Activated CD4-positive, alpha-beta T cell treated with anti-CD3 and anti-CD28 coated beads, Interleukin-2, Interleukin-4, amounts not matched to agents 100 ng/mL and 50 ng/mL, durations not matched to agents 16 hours and 8 hours (primary cell): Measurements from ENCODE around the gene FAM120B.
"Not testable (repeated sequence)": the region's sequence is repeated elsewhere in the genome, so short reads cannot be mapped to it uniquely, and the experiment has no call there.

ENCODE experiments used
- DNase-seq: peaks from one replicate; pipeline ENCODE4 v3.0.0-alpha.2; 2020; ENCODE audit warnings: low spot score

FAM120B gene

GRCh38 chr6:170306324-170307079 is at the start of gene FAM120B:
TSS of gene FAM120B (plus strand) at chr6:170306758. CDS start at chr6:170317391, 10,633 bp downstream.
- peak; percentile 97 for DNase-seq

DNA sequence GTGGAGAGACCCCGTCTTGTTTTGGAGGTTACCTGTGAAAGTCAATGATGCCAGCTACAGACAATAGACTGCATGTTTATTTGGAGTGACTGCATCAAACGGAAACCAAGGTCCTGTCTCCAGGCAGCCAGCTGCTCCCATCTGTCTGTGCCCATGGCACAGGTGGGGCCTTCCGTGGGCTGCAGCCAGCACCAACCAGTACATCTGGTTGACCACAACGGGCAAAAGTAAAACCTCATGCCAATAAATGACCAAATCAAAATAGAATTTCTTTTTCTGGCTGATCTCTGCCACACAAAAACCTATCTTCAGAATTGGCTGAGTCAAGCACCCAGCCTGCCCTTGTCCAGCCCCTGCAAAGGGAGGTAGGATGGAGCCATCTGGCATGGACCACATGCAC is 49.2 kb upstream of the FAM120B start:
- DNase-seq: no peak

- no peak for DNase-seq
Observed at GRCh38 chr6:170258407-170258806, 48.2 kb upstream of the FAM120B start.

DNA sequence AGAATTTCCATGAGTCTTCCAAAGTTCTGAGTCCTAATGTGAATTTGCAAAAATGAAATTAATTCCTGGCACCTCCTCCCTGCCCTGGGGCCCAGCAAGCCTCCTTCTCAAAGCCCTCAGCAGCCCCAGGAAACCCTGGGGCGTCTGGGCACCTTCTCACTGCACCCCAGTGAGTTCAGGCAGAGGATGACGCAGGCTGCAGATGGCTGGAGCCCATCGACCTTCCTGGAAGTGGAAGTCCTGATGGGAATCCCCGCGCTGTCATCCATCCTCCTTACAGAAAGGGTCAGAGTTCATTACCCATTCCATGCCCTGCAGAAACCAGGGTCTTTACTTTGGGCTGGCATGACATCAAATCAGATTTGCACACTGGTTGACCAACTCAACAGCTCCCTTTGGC is 47.3 kb upstream of the FAM120B start:
- DNase-seq: no peak

- DNase-seq: no peak
Observed at GRCh38 chr6:170260686-170261085, 45.9 kb upstream of the FAM120B start.

DNA sequence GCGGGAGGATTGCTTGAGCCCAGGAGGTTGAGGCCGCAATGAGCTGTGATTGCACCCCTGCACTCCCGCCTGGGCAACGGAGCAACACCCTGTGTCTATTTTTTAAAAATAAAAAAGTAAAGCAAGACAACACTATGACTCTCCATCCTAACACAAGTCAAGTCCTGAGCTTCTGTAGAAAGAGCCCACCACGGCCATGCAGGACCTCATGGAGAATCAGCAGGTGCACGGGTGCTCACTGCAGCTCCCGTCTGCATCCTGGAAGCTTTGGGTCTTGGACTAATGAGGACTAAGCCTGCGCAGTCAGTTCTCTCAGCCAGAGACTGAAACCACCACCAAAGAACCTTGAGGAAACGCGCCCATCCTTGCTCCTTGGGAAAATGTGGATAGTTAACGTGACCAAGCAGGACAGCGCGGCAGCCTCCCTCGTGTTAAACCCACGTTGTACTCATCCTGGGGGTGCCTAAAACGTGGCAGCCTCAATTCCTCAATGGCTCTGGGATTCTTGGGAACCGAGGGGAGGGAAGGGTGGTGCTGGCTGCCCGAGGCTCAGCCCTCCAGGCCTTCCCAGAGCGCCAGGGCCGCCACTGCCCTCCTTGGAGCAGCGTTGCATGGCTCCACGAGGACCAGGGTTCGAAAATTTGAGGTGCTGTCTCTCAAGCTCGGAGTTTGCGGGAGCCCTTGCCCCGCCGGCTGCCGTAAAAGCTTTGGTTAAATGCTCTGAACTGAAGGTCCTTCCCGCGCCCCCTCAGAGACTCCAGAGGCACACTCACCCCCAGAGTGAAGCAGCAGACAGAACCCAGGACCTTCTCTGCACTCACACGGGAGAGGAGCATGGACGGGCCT is 44.7 kb upstream of the FAM120B start:
- no peak for DNase-seq

GRCh38 chr6:170262489-170263088 is 44.0 kb upstream of the FAM120B start:
- DNase-seq: no peak

- DNase-seq: no peak
Observed at GRCh38 chr6:170263410-170263809, 43.1 kb upstream of the FAM120B start.

DNA sequence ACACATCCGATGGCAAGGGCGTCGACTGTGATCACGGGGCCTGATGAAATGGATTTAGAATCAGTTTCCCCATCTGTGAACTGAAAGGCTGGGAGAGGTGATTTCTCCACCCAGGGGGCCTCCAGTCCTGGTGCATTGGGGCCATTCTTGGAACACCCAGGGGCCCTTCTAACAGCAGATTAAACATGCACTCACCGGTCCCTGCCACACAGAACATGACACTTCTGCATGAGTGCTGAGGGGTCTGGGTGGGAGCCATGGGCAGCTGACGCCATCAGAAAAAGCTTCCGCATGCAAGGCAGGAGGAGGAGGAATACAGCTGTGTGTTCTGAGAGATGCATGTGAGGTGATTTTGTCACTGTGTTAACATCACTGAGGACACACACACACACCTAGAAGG is 42.5 kb upstream of the FAM120B start:
- DNase-seq: no peak

DNA sequence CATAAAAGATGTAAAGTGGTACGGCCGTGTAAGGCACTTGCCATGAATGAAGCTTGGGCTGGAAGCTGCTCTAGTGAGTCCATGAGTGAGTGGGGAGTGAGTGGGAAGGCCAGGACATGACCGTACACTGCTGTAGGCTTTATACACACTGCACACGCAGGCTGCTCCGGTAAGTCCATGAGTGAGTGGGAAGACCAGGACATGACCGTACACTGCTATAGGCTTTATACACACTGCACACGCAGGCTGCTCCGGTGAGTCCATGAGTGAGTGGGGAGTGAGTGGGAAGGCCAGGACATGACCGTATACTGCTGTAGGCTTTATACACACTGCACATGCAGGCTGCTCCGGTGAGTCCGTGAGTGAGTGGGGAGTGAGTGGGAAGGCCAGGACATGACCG is 41.9 kb upstream of the FAM120B start:
- DNase-seq: not testable (repeated sequence)

- no peak for DNase-seq
Observed at GRCh38 chr6:170265655-170266054, 40.9 kb upstream of the FAM120B start.

- no peak for DNase-seq
Observed at GRCh38 chr6:170266061-170266825, 40.3 kb upstream of the FAM120B start.

DNA sequence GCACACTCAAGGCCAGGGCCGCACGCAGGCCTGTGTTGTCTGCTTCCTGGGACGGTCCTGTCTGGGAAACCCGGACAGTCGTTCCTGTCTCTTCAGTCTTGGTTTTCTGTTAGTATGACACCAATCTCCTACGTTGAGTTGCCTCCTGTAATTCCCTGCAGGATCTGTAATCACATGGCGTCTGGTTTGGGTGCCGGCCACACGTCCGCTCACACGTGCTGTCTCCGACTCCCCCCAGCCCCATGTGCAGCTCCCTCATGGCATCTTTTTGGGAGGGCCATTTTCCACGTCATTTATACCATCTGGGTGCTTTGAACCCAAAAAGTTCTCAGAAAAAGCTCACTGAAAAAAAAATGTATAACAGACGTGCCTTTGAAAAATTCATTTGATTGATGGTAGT is 38.9 kb upstream of the FAM120B start:
- no peak for DNase-seq

DNA sequence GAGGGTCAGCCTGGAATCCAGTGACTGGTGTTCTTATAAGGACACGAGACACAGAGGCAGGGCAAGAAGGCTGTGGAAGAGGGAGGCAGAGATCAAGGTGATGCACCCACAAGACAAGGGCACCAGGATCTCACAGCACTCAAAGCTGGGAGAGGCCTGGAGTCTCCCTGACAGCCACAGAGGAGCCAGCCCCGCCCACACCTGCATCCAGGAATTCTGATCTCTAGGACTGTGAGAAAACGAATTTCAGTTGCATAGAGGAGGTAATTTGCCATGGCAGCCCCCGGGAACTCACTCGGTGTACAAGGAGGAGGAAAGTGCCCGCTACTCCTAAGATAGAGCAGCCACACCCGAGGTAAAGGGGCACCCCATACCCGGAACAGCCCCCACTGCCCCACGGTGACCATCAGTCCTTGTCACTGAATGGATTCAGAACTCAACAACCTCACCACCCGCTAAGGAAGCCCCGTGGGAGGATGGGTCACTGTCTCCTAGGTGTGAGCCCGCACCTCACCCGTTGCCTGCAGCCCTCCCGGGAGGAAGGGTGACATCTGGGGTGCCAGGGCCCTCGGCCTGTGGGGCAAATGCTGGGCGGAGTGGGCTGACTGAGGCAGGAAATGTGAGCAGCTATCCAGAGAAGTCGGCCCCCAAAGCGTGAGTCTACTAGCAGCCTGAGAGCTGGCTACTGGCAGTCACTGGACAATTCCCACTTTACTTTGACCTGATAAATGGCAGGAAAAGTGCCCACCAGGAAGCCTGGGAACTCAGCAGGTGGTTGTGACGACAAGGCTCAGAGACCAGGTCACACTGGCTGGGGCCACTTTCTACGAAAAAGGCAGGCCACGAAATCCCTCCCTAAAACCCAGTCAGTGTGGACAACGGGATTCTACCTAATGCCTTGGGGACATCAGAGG is 38.1 kb upstream of the FAM120B start:
- DNase-seq: no peak

- DNase-seq: no peak
Observed at GRCh38 chr6:170269151-170269845, 37.3 kb upstream of the FAM120B start.

GRCh38 chr6:170269846-170270541 is 36.6 kb upstream of the FAM120B start:
- DNase-seq: no peak

DNA sequence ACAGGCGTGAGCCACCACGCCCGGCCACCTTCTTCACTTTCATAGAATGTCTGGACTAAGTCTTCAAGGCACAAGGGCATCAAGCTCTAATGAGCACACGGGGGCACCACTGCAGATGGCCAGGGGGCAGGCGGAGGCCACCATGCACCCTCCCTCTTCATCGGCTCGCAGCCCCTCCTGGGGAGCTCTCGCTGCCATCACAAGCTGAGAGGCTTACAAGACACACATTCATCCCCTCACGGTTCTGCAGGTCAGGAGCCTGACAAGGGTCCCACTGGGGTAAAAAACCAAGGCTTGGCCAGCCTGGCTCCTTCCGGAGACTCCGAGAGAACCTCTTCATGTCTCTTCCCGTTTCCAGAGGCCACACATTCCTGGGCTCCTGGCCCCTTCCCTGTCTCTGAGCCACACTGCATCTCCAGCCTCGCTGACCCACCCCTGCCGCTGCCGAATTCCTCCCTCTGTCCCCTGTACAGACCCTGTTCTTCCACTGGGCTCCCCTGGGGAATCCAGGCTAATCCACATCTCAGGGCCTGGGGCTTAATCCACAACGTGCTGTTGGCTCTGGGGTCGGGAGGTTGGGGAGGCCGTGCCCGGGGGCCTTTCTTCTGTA is 35.5 kb upstream of the FAM120B start:
- DNase-seq: no peak

DNA sequence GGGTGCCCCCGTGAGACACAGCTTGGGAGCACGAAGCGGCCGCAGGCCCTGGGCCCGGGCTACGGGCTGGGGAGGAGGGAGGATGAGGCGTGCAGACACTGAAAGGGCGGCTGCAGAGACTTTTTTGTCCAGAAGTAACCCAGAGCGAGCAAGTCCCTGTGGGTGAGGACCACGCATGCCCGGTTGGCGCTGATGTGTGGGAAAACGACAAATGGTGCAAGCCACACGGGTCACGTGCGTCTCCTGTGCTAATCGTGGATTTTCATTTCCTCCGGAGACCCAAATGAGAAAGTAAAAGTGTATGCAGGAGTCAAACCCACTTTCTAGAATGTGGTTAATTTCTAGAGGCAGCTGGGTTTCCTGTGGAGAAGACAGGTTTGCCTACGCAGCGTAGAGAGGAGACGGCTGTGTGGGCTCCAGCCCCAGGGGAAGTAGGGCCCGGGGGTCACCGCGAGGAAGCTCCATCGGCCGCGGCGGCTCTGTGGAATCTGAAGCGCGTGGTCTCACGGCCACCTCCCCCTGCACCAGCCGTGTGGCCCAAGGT is 34.7 kb upstream of the FAM120B start:
- DNase-seq: peak; percentile 82
